HG02763 (cell line): ENCODE results near the gene PAPPA.

ENCODE experiments used
- ATAC-seq: cut with Tn5 transposase; IDR thresholded peaks from one replicate; pipeline ENCODE4 v1.9.1; 2021; ENCODE audit warnings: mild to moderate bottlenecking, moderate library complexity; ENCODE audit not compliant: unreplicated experiment

Gene PAPPA

DNA sequence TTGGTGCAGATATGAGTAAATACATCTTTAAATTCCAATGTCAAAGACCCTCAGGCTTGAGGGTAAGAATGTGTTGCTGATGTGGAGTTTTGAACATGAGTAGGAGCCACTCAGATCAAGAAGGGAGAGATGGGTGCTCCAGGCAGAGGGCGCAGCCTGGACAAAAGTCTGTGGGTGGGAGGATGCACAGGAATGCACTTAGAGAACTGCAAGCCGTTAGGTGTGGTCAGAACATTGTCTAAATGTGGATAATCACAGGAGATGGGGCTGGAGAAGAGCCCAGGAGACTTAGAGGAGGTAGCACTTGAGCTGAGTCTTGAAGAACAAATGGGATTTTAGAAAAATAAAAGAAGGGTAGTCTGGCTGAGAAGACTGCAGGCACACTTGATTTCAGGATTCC is 255.5 kb downstream of the PAPPA start:
- ATAC-seq, result no peak

GRCh38 chr9:116409638-116410037 is 256.0 kb downstream of the PAPPA start:
- no peak for ATAC-seq

- no peak for ATAC-seq
These were observed 257.9 kb downstream of the PAPPA start for GRCh38 chr9:116411506-116411905.

DNA sequence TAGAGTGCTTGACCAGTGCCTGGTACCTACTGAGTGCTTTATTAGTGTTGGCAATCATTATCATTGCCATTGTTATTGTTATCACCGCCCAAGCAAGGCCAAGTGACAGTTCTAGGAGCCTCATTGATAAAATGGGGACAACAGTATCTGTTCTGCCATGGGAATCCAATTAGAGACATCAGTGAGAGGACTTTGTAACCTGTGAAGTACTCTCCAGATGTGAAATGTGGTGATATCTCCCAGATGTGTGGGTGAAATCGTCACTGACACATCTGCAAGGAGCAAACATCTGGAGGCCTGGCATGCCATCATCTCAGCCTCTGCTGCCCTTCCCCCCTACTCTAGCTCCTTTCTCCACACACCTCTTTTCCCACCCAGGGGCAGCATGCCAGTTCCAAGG is 260.8 kb downstream of the PAPPA start:
- no peak for ATAC-seq

DNA sequence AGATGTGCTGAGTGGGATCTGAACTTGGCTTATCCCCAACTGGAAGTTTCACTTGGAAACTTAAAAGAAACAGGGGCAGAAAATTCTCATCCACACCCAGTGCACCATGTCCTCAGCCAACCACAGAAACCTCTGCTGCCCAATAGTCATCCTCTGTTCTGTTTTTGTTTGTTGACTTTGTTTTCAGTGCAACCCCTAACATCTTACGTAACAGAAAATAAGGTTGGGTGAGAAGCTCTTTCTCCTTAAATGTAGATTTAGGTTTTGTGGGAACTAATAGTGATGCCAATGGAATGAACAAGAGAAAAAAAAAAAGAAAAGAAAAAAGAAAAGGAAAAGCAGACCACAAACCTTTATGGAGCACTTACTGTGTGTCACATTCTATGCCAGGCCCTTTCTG is 262.8 kb downstream of the PAPPA start:
- no peak for ATAC-seq

GRCh38 chr9:116417464-116417863 is 263.9 kb downstream of the PAPPA start:
- no peak for ATAC-seq

DNA sequence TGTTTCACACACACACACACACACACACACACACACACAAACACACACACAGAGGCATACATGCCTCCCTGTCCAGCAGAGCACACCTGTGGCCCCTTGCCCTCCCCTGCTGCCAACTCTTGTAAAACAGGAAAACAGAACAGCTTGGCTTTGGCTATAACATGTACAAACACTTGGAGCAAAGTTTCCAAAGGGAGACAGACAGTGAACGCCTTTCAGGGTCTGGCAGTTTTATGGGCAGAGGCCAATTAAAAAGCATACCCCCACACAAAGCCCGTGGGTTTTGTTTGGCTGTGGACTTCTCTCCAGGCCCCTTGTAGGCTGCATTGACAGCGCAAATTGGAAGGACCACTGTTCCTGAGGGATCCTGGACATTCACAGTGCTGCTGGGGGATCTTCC is 265.6 kb downstream of the PAPPA start:
- no peak for ATAC-seq

- no peak for ATAC-seq
These were observed 267.5 kb downstream of the PAPPA start for GRCh38 chr9:116420993-116421538.

- ATAC-seq, result no peak
These were observed 268.8 kb downstream of the PAPPA start for GRCh38 chr9:116422119-116422979.

- no peak for ATAC-seq
These were observed 269.6 kb downstream of the PAPPA start for GRCh38 chr9:116423149-116423548.

- no peak for ATAC-seq
These were observed 271.7 kb downstream of the PAPPA start for GRCh38 chr9:116425244-116425643.

DNA sequence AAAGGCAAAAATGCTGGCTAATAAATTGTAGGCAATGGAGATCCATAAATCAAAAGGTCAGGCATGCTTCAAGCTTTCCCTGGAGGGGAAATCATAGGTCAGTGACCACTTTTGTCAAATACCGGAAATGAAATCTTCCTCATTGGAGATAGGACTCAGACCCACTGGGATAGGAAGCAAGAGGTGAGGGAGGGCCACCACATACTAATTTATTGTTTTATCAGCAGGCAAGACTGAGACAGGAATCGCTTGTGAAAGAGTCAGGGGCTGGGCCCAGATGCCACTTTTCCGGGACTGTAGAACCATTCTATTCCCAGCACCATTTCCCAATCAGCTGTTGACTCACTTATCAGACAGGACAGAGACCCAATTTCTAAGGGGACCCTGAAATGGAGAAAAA is 277.3 kb downstream of the PAPPA start:
- ATAC-seq, result no peak

DNA sequence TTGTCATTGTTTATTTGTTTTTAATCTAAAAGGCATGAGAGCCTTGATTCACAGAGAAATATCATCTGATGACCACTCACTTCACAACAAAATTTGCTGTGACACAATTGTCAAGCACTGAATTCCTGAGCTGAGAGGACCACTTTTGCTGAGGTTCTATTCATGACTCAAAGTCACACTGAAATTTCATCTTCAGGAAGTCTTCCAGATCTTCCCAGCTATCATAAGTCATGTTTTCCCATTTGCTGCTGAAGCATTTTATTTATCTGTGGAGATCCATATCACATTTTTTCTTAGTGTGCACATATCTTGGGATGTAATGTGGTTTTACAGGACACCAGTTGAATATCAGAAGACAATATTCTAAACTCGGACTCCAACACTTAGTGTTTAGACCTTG is 278.5 kb downstream of the PAPPA start:
- no peak for ATAC-seq

DNA sequence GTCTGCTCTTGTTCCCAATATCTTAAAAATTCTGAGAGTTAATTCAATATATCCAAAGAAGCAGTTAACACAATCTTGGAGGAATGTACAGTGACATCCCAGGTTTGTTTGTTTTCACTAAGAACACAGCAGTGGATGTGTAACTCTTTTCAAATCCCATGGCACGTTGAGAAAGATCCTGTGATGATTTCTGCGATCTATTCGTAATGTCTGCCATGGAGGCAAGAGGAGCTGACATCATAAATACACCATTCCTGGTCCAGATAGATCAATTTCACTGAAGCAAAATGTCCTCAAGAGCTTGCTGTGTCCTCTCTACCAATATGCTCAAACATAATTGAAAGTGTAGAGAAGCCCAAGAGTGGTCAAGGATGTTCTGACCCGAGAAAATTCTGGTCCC is 280.7 kb downstream of the PAPPA start:
- ATAC-seq, result no peak

- ATAC-seq, result no peak
These were observed 282.1 kb downstream of the PAPPA start for GRCh38 chr9:116435706-116436105.

DNA sequence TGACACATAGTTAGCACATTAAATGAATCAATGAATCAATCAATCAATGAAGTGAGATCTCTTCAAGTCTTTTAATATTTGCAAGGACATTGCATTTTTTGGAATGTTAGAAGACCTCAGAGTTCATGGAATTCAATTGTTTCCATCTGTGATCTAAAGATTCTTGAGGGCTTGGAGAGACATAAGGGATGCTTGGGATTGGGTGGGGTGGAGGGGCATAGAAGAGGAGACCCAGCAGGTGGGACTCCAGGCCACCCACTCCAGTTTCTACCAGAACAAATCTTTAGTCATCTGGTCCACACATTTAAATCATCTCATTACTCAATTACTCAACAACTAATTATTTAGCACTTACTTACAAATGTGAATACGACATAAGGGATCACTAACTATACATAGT is 282.5 kb downstream of the PAPPA start:
- ATAC-seq, result no peak

DNA sequence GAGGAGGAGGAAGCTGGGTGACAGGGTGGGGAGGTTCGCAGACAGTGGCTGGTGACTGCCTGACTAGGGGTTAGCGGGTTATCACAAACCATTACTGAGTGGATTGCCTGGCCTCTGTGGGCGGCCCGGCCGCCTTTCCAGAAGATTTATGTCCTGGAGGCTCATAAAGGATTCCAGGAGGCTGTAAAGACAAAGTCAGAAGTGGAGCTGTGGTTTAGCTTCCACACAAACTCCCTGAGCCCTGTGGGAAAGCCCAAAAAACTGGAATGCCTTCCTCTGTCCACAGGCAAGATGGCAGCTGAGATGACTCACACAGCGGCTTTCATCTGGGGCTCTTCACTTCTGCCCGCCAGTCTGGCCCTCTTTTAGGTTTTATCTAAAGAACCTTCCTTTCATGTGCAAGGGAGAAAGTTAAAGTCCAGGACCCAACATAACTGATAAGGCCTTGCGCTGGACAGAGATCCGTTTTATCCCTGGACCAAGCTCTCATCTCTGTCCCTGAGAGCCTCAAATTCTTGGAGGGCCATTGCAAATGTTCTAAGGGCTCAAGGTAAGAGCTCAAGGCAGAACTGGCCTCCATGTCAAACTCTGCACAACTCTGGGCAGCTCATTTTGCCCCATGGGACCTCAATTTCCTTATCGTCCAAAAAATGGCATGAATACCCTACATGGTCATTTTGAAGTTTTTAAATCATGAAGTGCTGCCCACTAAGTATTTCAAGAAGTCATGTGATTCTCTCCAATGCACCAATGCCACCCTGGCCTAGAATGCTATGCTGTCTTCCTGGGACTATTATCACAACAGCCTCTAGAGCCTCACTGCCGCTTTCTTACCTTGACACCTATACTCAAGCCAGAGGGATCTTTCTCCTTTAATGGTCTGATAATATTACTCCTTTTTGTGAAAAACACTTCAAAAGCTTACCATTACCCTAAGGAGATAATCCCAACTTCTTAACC is 284.1 kb downstream of the PAPPA start:
- ATAC-seq, result no peak

GRCh38 chr9:116442528-116442927 is 288.9 kb downstream of the PAPPA start:
- ATAC-seq, result no peak

GRCh38 chr9:116447934-116448333 is 294.3 kb downstream of the PAPPA start:
- ATAC-seq, result no peak

- no peak for ATAC-seq
These were observed 294.8 kb downstream of the PAPPA start for GRCh38 chr9:116448431-116448830.

DNA sequence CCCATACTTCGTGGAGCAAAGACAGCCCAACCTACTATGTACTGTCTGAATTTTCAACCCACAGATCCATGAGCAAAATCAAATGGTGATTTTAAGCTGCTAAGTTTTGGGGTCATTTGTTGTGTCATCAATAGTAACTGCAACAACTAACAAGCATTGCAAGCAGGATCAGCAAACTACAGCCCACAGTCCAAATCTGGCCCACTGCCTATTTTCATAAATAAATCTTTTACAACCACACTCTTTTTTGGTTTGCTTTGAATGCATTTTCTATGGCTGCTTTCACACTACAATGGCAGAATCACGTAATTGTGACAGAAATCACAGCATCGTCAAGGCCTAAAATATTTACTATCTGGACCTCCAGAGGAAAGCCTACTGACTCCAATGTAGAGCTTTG is 296.4 kb downstream of the PAPPA start:
- no peak for ATAC-seq
